ENCODE data around the gene PEAR1.

- TF ChIP-seq CTCF (conservative IDR thresholded peaks at IDR 0.05; ENCODE audit: low read depth, low read length) (no peak), EZH2 (IDR thresholded peaks at IDR 0.05; ENCODE audit: low read length, unreplicated experiment) (no peak), EZH2phosphoT487 (IDR thresholded peaks at IDR 0.05; ENCODE audit: borderline replicate concordance, low read length) (no peak)
Observed at GRCh38 chr1:156909671-156910070, 16.2 kb downstream of the PEAR1 start.
